Mesothelial cell of epicardium (in vitro differentiated cells): ENCODE measurements around the gene RBFOX1. TPM values are rescaled to one million over a fixed set of nuclear protein-coding genes. Genes with fewer than 3 reads are reported as not detected.

Experiments used
- DNase-seq, 2 experiments: peaks; one replicate each; pipeline ENCODE4 v3.0.0; 2021; ENCODE audit warnings: low spot score in 2 of 2; ENCODE audit not compliant: unreplicated experiment in 2 of 2
- H3K27ac Mint-ChIP-seq: 2 replicates; pipeline ENCODE4 v1.8.0; 2021; ENCODE audit warnings: mixed read lengths
- H3K27me3 Mint-ChIP-seq: 2 replicates; pipeline ENCODE4 v1.8.0; 2021; ENCODE audit warnings: low read depth, mixed read lengths
- H3K36me3 Mint-ChIP-seq: 2 replicates; pipeline ENCODE4 v1.8.0; 2021; ENCODE audit warnings: mixed read lengths
- H3K4me1 Mint-ChIP-seq: 2 replicates; pipeline ENCODE4 v1.8.0; 2021; ENCODE audit warnings: mixed read lengths
- H3K4me3 Mint-ChIP-seq: 2 replicates; pipeline ENCODE4 v1.8.0; 2021; ENCODE audit warnings: mild to moderate bottlenecking, moderate library complexity, mixed read lengths
- H3K9me3 Mint-ChIP-seq: 2 replicates; pipeline ENCODE4 v1.8.0; 2021; ENCODE audit warnings: mixed read lengths
- CTCF ChIP-seq: fragments of 200-600 bp; sonication (generic); IDR thresholded peaks from one replicate; pipeline ENCODE4 v1.5.0; 2021; ENCODE audit warnings: antibody characterized with exemption; ENCODE audit not compliant: unreplicated experiment
- total RNA-seq: library from RNA; stranded (reverse); gene quantifications from 3 replicates; pipeline ENCODE4 v1.2.1, GENCODE V29; 2021

The RBFOX1 gene
- total RNA-seq, 1 donor from 2014 or later, result 0.67 TPM

GRCh38 chr16:7590934-7591333 is 258.3 kb downstream of the RBFOX1 start:
- no peak overlapping the region for H3K4me3 Mint-ChIP-seq
- no peaks in the 10 kb centered on the region for H3K9me3 Mint-ChIP-seq
- no peak for TF ChIP-seq CTCF
- DNase-seq, result no peak
- H3K27ac Mint-ChIP-seq, result no peak overlapping the region
- peaks cover 2% of the 10 kb centered on the region for H3K27me3 Mint-ChIP-seq
- H3K36me3 Mint-ChIP-seq, result no peaks in the 10 kb centered on the region
- no peaks in the 10 kb centered on the region for H3K4me1 Mint-ChIP-seq

- TF ChIP-seq CTCF, result no peak
- Mint-ChIP-seq H3K9me3 (no peaks in the 10 kb centered on the region), H3K27me3 (no peaks in the 10 kb centered on the region), H3K36me3 (no peaks in the 10 kb centered on the region), H3K4me3 (no peak overlapping the region), H3K27ac (no peak overlapping the region), H3K4me1 (no peaks in the 10 kb centered on the region)
- no peak for DNase-seq
Measured at GRCh38 chr16:7596308-7596707, 263.7 kb downstream of the RBFOX1 start.

- no peak overlapping the region for H3K27ac Mint-ChIP-seq
- H3K4me1 Mint-ChIP-seq, result no peaks in the 10 kb centered on the region
- H3K27me3 Mint-ChIP-seq, result no peaks in the 10 kb centered on the region
- no peak for TF ChIP-seq CTCF
- no peak for DNase-seq
- no peaks in the 10 kb centered on the region for H3K9me3 Mint-ChIP-seq
- no peaks in the 10 kb centered on the region for H3K36me3 Mint-ChIP-seq
- no peak overlapping the region for H3K4me3 Mint-ChIP-seq
Measured at GRCh38 chr16:7597677-7598076, 265.0 kb downstream of the RBFOX1 start.

GRCh38 chr16:7601100-7601499 is 268.5 kb downstream of the RBFOX1 start:
- no peak for TF ChIP-seq CTCF
- DNase-seq, result no peak
- no peak overlapping the region for H3K27ac Mint-ChIP-seq
- peaks cover 2% of the 10 kb centered on the region for H3K27me3 Mint-ChIP-seq
- H3K4me1 Mint-ChIP-seq, result no peaks in the 10 kb centered on the region
- H3K4me3 Mint-ChIP-seq, result no peak overlapping the region
- no peaks in the 10 kb centered on the region for H3K36me3 Mint-ChIP-seq
- no peaks in the 10 kb centered on the region for H3K9me3 Mint-ChIP-seq

GRCh38 chr16:7602291-7602950 is 269.8 kb downstream of the RBFOX1 start:
- H3K27me3 Mint-ChIP-seq, result peaks cover 2% of the 10 kb centered on the region
- no peaks in the 10 kb centered on the region for H3K4me1 Mint-ChIP-seq
- no peaks in the 10 kb centered on the region for H3K36me3 Mint-ChIP-seq
- TF ChIP-seq CTCF, result no peak
- no peak for DNase-seq
- no peak overlapping the region for H3K4me3 Mint-ChIP-seq
- no peak overlapping the region for H3K27ac Mint-ChIP-seq
- no peaks in the 10 kb centered on the region for H3K9me3 Mint-ChIP-seq

- H3K36me3 Mint-ChIP-seq, result no peaks in the 10 kb centered on the region
- H3K4me1 Mint-ChIP-seq, result no peaks in the 10 kb centered on the region
- H3K27me3 Mint-ChIP-seq, result peaks cover 2% of the 10 kb centered on the region
- no peak overlapping the region for H3K4me3 Mint-ChIP-seq
- no peak for TF ChIP-seq CTCF
- DNase-seq, result no peak
- H3K27ac Mint-ChIP-seq, result no peak overlapping the region
- H3K9me3 Mint-ChIP-seq, result no peaks in the 10 kb centered on the region
Measured at GRCh38 chr16:7605812-7606211, 273.2 kb downstream of the RBFOX1 start.
